KOPT-K1 (cell line): ENCODE data around the gene BAZ2A.
"Not testable (repeated sequence)": the region's sequence is repeated elsewhere in the genome, so short reads cannot be mapped to it uniquely, and the experiment has no call there.

Source experiments
- H3K27ac ChIP-seq: fragments of 200-600 bp; sonication (generic); 2 replicates; pipeline ENCODE4 v1.5.1; 2016; ENCODE audit warnings: antibody characterized with exemption, mild to moderate bottlenecking, low read depth, low read length; ENCODE audit not compliant: poor library complexity, severe bottlenecking
- H3K36me3 ChIP-seq: fragments of 200-600 bp; sonication (generic); 2 replicates; pipeline ENCODE4 v1.5.1; 2017; ENCODE audit warnings: antibody characterized with exemption, mild to moderate bottlenecking, low read length, moderate library complexity; ENCODE audit not compliant: insufficient read depth
- H3K9me3 ChIP-seq: fragments of 200-600 bp; sonication (generic); 2 replicates; pipeline ENCODE4 v1.5.1; 2017; ENCODE audit warnings: antibody characterized with exemption, low read length, mild to moderate bottlenecking; ENCODE audit not compliant: insufficient read depth, poor library complexity, severe bottlenecking

Gene BAZ2A

GRCh38 chr12:56630180-56630632, at the start of gene BAZ2A:
TSS of gene BAZ2A (minus strand) at chr12:56630326. CDS start at chr12:56617530, 12,796 bp downstream.
- H3K36me3 ChIP-seq = peaks cover 19% of the 10 kb centered on the region
- no peaks in the 10 kb centered on the region for H3K9me3 ChIP-seq
- peak within 1 kb of the TSS; percentile 93 for H3K27ac ChIP-seq

GRCh38 chr12:56678852-56679251, 48.7 kb upstream of the BAZ2A start:
- Histone ChIP-seq H3K27ac (no peak overlapping the region), H3K9me3 (no peaks in the 10 kb centered on the region), H3K36me3 (peaks cover 91% of the 10 kb centered on the region)

GRCh38 chr12:56677680-56678079, 47.6 kb upstream of the BAZ2A start:
- Histone ChIP-seq H3K36me3 (peaks cover 94% of the 10 kb centered on the region), H3K27ac (no peak overlapping the region), H3K9me3 (no peaks in the 10 kb centered on the region)

DNA sequence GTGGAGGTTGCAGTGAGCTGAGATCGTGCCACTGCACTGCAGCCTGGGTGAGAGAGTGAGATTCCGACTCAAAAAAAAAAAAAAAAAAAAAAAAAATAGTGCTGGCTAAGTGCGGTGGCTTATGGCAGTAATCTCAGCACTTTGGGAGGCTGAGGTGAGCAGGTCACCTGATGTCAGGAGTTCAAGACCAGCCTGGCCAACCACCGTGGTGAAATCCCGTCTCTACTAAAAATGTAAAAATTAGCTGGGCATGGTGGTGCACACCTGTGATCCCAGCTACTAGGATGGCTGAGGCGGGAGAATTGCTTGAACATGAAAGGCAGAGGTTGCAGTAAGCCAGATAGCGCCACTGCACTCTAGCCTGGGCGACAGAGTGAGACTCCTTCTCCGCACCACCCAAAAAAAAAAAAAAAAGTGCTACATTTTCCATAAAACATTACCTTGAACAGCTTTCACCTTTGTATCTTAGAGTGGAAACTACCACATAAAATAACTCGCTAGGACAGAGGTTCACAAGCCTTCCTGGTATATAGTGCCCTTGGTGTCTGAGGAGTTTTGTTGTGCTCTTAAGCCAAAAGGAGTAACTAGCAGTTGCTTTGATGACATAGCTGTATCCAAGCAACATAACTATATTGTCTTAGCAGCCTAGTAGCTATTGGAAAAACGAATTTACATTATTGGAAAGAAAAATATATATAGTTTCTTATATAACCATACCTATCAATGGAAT, 46.9 kb upstream of the BAZ2A start:
- Histone ChIP-seq H3K9me3 (no peaks in the 10 kb centered on the region), H3K36me3 (peaks cover 94% of the 10 kb centered on the region), H3K27ac (no peak overlapping the region)

DNA sequence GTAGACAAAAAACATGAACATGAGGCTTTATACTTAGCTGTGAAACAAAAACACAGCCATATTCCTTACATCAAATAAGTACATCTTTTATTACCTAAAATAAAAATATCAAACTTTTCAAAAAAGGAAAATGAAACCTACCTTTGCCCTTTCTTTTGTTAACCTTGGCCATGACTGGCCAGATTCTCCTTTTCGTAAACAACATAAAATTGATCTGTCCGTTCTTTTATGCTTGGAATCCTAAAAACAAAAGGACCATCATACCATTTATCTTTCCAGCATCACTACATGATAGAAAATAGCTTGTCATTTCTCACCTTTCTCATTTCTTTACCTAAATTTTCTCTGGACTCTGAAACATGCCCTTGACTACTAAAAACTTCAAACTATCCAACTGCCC, 41.5 kb upstream of the BAZ2A start:
- peaks cover 94% of the 10 kb centered on the region for H3K36me3 ChIP-seq
- no peaks in the 10 kb centered on the region for H3K9me3 ChIP-seq
- no peak overlapping the region for H3K27ac ChIP-seq

DNA sequence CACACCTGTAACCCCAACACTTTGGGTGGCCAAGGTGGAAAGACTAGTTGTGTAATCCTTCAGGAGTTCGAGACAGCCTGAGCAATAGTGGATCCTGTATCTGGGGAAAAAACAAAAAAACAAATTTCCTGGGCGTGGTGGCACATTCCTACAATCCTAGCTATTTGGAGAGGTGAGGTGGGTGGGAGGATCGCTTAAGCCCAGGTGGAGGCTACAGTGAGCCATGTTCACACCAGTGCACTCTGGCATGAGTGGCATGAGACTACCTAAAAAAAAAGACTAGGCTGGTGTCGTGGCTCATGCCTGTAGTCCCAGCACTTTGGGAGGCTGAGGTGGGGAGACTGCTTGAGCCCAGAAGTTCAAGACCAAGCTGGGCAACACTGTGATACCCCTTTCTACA, 40.7 kb upstream of the BAZ2A start:
- no peak overlapping the region for H3K27ac ChIP-seq
- no peaks in the 10 kb centered on the region for H3K9me3 ChIP-seq
- peaks cover 94% of the 10 kb centered on the region for H3K36me3 ChIP-seq

- Histone ChIP-seq H3K9me3 (no peaks in the 10 kb centered on the region), H3K27ac (no peak overlapping the region), H3K36me3 (peaks cover 100% of the 10 kb centered on the region)
Observed at GRCh38 chr12:56668197-56668457, 38.0 kb upstream of the BAZ2A start.

DNA sequence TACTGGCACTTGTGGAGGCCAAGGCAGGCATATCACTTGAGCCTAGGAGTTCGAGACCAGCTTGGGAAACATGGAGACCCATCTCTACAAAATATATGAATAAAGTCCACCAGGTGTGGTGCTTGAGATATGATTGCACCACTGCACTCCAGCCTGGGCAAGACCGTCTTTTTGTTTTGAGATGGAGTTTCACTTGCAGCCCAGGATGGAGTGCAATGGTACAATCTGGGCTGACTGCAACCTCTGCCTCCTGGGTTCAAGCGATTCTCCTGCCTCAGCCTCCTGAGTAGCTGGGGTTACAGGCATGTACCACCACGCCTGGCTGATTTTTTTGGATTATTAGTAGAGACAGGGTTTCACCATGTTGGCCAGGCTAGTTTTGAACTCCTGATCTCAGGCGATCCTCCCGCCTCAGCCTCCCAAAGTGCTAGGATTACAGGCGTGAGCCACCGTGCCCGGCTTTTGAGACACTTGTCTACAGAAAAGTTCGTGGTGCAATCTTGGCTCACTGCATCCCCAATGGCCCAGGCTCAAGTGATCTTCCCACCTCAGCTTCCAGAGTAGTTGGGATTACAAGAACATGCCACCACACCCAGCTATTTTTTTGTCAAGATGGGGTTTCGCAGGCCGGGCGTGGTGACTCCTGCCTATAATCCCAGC, 32.0 kb upstream of the BAZ2A start:
- H3K9me3 ChIP-seq = no peaks in the 10 kb centered on the region
- H3K36me3 ChIP-seq = peaks cover 72% of the 10 kb centered on the region
- H3K27ac ChIP-seq = no peak overlapping the region

DNA sequence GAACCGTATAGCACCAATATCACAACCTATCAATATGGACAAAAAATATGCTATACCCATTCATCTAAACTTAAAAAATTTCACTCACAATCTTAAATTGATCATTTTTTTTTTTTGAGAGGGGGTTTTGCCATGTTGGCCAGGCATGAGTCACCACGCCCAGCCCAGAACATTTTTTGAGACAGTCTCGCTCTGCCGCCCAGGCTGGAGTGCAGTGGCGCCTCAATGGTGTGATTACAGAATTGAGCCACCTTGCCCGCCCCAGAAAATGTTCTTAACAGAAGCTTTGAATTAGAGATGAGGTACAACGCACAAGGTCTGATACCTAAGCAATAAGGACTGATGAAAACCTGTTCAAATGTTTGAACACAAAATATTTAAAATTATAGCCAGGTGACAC, 31.4 kb upstream of the BAZ2A start:
- Histone ChIP-seq H3K9me3 (no peaks in the 10 kb centered on the region), H3K36me3 (peaks cover 67% of the 10 kb centered on the region), H3K27ac (no peak overlapping the region)

DNA sequence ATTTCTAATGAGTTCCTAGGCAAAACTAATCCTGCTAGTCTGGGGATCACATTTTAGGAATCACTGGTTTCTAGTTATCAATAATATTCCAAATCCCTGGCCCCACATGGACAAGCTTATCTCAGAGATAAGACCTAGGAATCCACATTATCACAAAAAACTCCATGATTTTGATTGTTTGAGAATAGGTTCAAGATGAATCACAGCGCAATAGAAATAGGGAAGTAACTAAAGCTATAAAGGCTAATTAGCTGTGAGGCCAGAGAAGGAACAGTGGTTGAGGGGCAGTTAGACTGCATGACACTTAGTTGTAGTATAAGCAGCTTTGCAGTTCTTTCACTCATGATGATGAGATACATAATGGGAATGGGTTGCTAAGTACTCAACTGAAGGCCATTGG, 28.8 kb upstream of the BAZ2A start:
- Histone ChIP-seq H3K9me3 (peaks cover 20% of the 10 kb centered on the region), H3K27ac (no peak overlapping the region), H3K36me3 (peaks cover 40% of the 10 kb centered on the region)

DNA sequence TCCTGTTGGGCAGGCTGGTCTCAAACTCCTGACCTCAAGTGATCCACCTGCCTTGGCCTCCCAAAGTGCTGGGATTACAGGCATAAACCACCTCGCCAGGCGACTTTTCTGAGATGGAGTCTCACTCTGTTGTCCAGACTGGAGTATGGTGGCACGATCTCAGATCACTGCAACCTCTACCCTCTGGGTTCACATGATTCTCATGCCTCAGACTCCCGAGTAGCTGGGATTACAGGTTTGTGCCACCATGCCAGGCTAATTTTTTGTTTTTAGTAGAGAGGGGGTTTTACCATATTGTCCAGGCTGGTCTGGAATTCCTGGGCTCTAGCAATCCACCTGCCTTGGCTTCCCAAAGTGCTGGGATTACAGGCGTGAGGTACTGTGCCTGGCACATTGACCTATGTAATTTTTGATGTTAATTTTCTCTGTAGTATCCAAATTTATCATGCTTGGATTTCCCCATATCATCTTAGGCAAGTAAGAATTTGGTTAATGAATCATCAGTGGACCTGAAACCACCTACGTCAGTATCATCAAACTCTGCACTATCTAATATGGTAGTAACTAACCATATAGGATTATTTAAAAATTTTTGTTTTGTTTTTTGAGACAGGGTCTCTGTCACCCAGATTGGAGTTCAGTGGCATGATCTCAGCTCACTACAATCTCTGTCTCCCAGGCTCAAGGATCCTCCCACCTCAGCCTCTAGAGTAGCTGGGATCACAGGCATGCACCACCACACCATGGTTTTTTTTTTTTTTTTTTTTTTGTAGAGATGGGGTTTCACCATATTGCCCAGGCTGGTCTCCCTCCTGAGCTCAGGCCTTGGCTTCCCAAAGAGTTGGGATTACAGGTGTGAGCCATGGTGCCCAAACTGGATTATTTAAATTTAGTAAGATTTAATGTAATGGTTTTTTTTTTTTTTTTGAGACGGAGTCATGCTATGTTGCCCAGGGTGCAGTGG, 27.6 kb upstream of the BAZ2A start:
- Histone ChIP-seq H3K9me3 (peaks cover 31% of the 10 kb centered on the region), H3K27ac (no peak overlapping the region), H3K36me3 (peaks cover 28% of the 10 kb centered on the region)

DNA sequence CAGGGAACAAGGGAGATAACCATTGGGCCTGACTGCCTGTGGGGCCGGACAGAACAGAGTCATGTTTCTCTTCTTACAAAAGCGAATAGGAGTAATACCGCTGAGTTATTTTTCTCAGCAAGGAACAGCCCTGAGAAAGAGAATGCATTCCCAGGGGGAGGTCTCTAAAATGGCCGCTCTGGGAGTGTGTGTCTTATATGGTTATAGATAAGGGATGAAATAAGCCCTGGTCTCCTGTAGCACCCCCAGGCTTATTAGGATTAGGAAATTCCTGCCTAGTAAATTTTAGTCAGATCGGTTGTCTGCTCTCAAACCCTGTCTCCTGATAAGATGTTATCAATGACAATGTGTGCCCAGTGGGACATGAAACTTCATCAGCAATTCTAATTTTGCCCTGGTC, 23.7 kb upstream of the BAZ2A start:
- not testable (repeated sequence) for H3K27ac ChIP-seq, H3K36me3 ChIP-seq
- H3K9me3 ChIP-seq = peaks cover 33% of the 10 kb centered on the region

DNA sequence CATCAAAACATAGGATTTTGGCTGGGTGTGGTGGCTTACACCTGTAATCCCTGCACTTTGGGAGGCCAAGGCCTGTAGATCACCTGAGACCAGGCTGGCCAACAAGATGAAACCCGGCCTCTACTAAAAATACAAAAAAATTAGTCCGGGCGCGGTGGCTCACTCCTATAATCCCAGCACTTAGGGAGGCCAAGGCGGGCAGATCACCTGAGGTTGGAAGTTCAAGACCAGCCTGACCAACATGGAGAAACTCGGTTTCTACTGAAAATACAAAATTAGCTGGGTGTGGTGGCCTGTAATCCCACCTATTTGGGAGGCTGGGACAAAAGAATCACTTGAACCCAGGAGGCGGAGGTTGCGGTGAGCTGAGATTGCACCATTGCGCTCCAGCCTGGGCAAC, 17.9 kb upstream of the BAZ2A start:
- H3K36me3 ChIP-seq = peaks cover 24% of the 10 kb centered on the region
- not testable (repeated sequence) for H3K9me3 ChIP-seq, H3K27ac ChIP-seq

DNA sequence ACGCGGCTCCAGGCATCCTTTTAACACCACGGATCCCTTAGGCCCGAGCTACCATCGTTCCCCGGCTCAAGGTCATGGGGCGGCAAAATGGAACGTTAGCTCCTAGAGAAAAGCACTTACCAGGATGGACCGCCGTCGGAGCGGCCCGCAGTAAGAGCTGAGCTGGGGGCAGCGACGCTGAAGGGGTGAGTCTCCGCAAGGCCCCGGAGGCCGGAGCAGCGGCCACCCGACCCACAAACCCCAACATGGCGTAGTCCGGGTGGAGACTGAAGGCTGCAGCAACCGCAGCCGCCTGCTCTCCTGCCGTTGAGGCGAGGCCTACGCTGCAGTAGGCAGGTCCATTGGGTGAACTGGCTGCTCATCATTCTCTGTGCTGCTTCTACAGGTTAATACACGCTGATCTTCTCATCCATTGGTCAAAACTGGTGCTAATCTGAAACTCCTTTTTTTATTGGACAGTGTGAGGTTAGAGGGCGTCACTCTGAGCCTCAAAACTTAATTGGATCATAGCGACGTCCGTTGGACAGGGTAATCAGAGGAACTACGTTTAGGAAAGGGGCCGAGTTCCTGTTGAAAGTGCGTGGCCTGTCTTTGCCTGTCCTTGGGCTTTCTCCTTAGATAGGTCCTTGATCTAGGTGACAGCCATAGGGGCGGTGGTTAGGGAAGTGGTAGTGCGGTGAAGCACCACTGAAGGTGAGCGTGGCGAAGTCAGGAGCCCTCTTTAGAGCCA, 15.8 kb upstream of the BAZ2A start, which contains the start of gene ATP5F1B:
ATP5F1B (minus strand) TSS at position 268 of the 730 bp plus-strand sequence; CDS start at position 247, 21 bp downstream.
- H3K27ac ChIP-seq = peak within 1 kb of the TSS; percentile 93
- no peaks in the 10 kb centered on the region for H3K9me3 ChIP-seq
- peaks cover 45% of the 10 kb centered on the region for H3K36me3 ChIP-seq
